Heart left ventricle (tissue), 16 donors: ENCODE data around the gene DCAF17. TPM values are rescaled to one million over a fixed set of nuclear protein-coding genes. Genes with fewer than 3 reads are reported as not detected.

Source experiments
- ATAC-seq, 4 donors: fragments of 200-7000 bp; cut with Tn5 transposase; one replicate each; pipeline ENCODE4 v1.9.1; 2020 to 2022; ENCODE audit warnings: moderate library complexity in 4 of 4, mild to moderate bottlenecking in 3 of 4, moderate number of reproducible peaks in 1 of 4
- DNase-seq, 5 donors: peaks; one replicate each; pipeline ENCODE4 v3.0.0-alpha.2; 2020
- H3K27ac ChIP-seq, 12 donors: fragments of 200-600 bp; sonication (generic) in 4 of 12; one replicate each; pipeline versions ENCODE4 v1.5.0 to v1.8.0; 2016 to 2022; ENCODE audit warnings: mild to moderate bottlenecking in 2 of 12
- H3K27me3 ChIP-seq, 9 donors: fragments of 200-600 bp; sonication (generic) in 2 of 9; one replicate each; pipeline versions ENCODE4 v1.5.1 to v1.8.0; 2016 to 2022; ENCODE audit warnings: mild to moderate bottlenecking in 3 of 9
- H3K36me3 ChIP-seq, 9 donors: fragments of 200-600 bp; sonication (generic) in 2 of 9; one replicate each; pipeline versions ENCODE4 v1.5.0 to v1.8.0; 2018 to 2022; ENCODE audit warnings: mild to moderate bottlenecking in 2 of 9
- H3K4me1 ChIP-seq, 12 donors: fragments of 200-600 bp; sonication (generic) in 4 of 12; one replicate each; pipeline versions ENCODE4 v1.5.0 to v1.8.0; 2016 to 2022; ENCODE audit warnings: mild to moderate bottlenecking in 3 of 12
- H3K4me3 ChIP-seq, 12 donors: fragments of 200-600 bp; sonication (generic) in 4 of 12; one replicate each; pipeline versions ENCODE4 v1.5.0 to v1.8.0; 2017 to 2022; ENCODE audit warnings: mild to moderate bottlenecking in 9 of 12, moderate library complexity in 4 of 12
- H3K9me3 ChIP-seq, 12 donors: fragments of 200-600 bp; sonication (generic) in 4 of 12; one replicate each; pipeline versions ENCODE4 v1.5.0 to v1.8.0; 2016 to 2022; ENCODE audit warnings: mild to moderate bottlenecking in 1 of 12
- CTCF ChIP-seq, 12 donors: fragments of 200-600 bp; sonication (generic) in 4 of 12; IDR thresholded peaks; one replicate each; pipeline versions ENCODE4 v1.5.0 to v1.8.0; 2018 to 2022; ENCODE audit warnings: antibody characterized with exemption in 12 of 12, mild to moderate bottlenecking in 5 of 12
- POLR2A ChIP-seq, 2 donors: fragments of 450-650 bp; IDR thresholded peaks; one replicate each; pipeline ENCODE4 v1.6.1; 2017; ENCODE audit warnings: antibody characterized with exemption in 2 of 2, mild to moderate bottlenecking in 2 of 2, moderate library complexity in 2 of 2
- WGBS, 4 donors: extraction: QIAGEN DNeasy Blood & Tissue Kit in 2 of 4; methylation state at CpG; one replicate each; pipeline versions ENCODE4 v1.1.5 to v1.1.7; 2013 to 2018; 5-methylcytosine and 5-hydroxymethylcytosine counted together
- intact Hi-C, 10 donors: fragments of 100-400 bp; cut with DNase I; formaldehyde crosslinking; loops; one replicate each; pipeline versions ENCODE4 v1.11.1 to v1.14.2; 2022
- polyA plus RNA-seq, 2 donors: library from polyadenylated mRNA; stranded (reverse); fragments of 200-250 nt; gene quantifications; one replicate each; pipeline ENCODE4 v1.2.3, GENCODE V29; 2013
- total RNA-seq, 9 donors: library from RNA; depleted of rRNA in 2 of 9; stranded (reverse); fragments of >200 nt in 2 of 9; fragmentation: NEBNext Ultra II Directional in 3 of 9; extraction: Animal tissue kit (Norgen Biotek cat#: 25700) in 3 of 9; gene quantifications; one replicate each; pipeline versions ENCODE4 v1.1.0 to v1.2.4, GENCODE V29; 2016 to 2023
- donor health status: ischemic (EF 13 %, LVEDD 7.1; RV severe dilation, severe dysfunction).
- donor health status: healthy with polysubstance abuse.
- donor health status: DM: no; HTN: yes; CAD: no.
- donor health status: DM: no; HTN: no; CAD: no.
- donor health status: ischemic (EF 25% LVEDD 6.9; RV normal size, moderate dysfunction).
- donor health status: ischemic (EF 25% LVEDD 5.7; RV mildly dilated, moderate dysfunction).
- donor health status: healthy.
- donor health status: DM: yes; HTN: yes; CAD: no.
- donor health status: ischemic (EF 35%, LVEDD 5.7; RV mildly dilated, moderate dysfunction).
- donor health status: nonischemic (EF 11% LVEDD 7.7; RV severe dilation, severe dysfunction).
- donor health status: DM: yes; HTN: yes; CAD: no.
- donor health status: PGD.
- donor health status: ischemic (EF 29% LVEDD 5.4; RV normal size, mild dysfunction).
- donor health status: nonischemic (EF 23%, LVEDD 6.1; RV moderate dilation, normal function).

The DCAF17 gene
- total and polyA plus RNA-seq, 11 donors = 2.2 to 16.7 (median 7.6) TPM

DNA sequence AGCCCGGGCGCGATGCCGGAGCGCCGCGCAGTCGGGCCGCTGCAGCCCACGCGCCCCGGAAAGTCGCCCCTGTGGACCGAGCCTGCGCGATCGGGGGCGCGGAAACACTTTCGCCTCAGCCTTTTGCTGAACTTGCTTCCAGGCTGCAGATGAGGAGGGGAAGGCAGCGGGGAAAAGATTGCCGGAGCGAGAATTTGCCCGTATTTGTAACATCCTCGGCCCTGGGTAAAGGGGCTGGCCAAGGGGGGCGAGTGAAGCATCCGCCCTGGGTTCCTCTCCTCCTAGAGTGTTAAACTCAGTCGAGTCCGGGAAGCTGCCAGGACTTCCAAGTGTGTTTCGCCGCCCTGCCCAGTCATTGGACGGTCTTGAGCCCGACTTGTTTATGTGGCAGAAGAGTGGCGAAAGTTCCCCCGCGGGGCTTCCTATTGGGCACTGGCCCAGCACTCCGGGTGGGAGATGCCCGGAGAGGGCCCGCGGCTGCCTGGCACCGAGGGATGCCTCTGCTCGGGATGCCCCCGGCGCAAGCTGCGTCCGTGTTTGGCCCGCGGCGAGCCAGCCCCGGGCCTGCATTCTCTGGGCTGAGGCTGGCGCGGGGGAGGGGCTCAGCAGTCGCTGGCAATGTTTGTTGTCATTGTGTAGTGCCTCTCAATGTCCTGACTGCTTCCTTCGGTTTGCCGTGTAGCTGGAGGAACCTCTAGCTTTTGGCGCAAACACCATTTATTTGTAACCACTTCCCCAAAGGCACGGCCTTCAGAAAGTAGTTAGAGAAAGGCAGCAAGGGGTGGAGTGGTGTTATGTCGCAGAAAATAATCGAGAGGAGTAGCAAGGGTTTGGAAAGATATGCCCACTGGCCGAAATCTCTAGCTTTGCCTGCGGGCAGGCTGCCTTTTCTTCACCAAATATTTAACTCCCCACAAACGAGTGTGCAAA, 89.3 kb downstream of the DCAF17 start:
- intact Hi-C loops = loop anchor here in 7 of 10 donors (2.0 to 10.0 kb wide), 4 partner anchors 89 to 164 kb away; partner anchors contain the start of genes DCAF17 (in 7 of the 7), METTL8 (in 6 of the 7) and DYNC1I2 (in 1 of the 7)
- Histone ChIP-seq H3K4me1 (peaks cover 0 to 47% (median 20%) of the 10 kb centered on the region in 12 donors), H3K27me3 (no peaks in the 10 kb centered on the region), H3K4me3 (peak overlapping the region; percentile 78 to 97 (median 86)), H3K27ac (peak overlapping the region; percentile 81 to 95 (median 92)), H3K9me3 (no peaks in the 10 kb centered on the region), H3K36me3 (no peaks in the 10 kb centered on the region)
- TF ChIP-seq POLR2A (IDR thresholded peaks at IDR 0.05) = peak in 1 of 2 donors; percentile 57
- TF ChIP-seq CTCF (IDR thresholded peaks at IDR 0.05) = peak in 1 of 12 donors; percentile 10
- 0 to 1% (median 0%) methylated on average over 30 to 62 of the region's 62 CpGs for WGBS, 4 donors
- peak; percentile 74 to 87 (median 79) for DNase-seq
- ATAC-seq = peak; percentile 72 to 78 (median 76)

- H3K27me3 ChIP-seq = no peaks in the 10 kb centered on the region
- intact Hi-C loops = loop anchor here in 6 of 10 donors (5.0 to 10.0 kb wide), 3 partner anchors 89 to 163 kb away; partner anchors contain the start of genes DCAF17 (in 6 of the 6), METTL8 (in 6 of the 6) and DYNC1I2 (in 1 of the 6)
- no peak for ATAC-seq
Measured at GRCh38 chr2:171524018-171524401, 90.0 kb downstream of the DCAF17 start.

GRCh38 chr2:171529914-171530313, 95.9 kb downstream of the DCAF17 start:
- intact Hi-C loops = loop anchor here in 3 of 10 donors (10.0 kb wide), 1 partner anchor 95 kb away; the partner anchor contains the start of genes DCAF17 (in 3 of the 3) and METTL8 (in 3 of the 3)
- H3K27ac ChIP-seq = no peak overlapping the region
- peaks cover 0 to 41% (median 16%) of the 10 kb centered on the region in 12 donors for H3K4me1 ChIP-seq

More at GRCh38 chr2:171524018-171524401, 90.0 kb downstream of the DCAF17 start:
- H3K36me3 ChIP-seq = no peaks in the 10 kb centered on the region
- TF ChIP-seq CTCF (IDR thresholded peaks at IDR 0.05) = no peak
- no peak for TF ChIP-seq POLR2A (IDR thresholded peaks at IDR 0.05)
- no peaks in the 10 kb centered on the region for H3K9me3 ChIP-seq
- WGBS, 4 donors = 26 to 44% (median 30%) methylated on average over 4 to 6 of the region's 6 CpGs
- DNase-seq = no peak
- H3K27ac ChIP-seq = peak overlapping the region; percentile 81 to 95 (median 92)
- H3K4me3 ChIP-seq = peak overlapping the region; percentile 78 to 97 (median 86)
- peaks cover 0 to 47% (median 20%) of the 10 kb centered on the region in 12 donors for H3K4me1 ChIP-seq

More at GRCh38 chr2:171529914-171530313, 95.9 kb downstream of the DCAF17 start:
- Histone ChIP-seq H3K27me3 (no peaks in the 10 kb centered on the region), H3K4me3 (no peak overlapping the region), H3K9me3 (peaks cover 0 to 4% (median 0%) of the 10 kb centered on the region in 12 donors), H3K36me3 (peaks cover 0 to 8% (median 0%) of the 10 kb centered on the region in 9 donors)
- DNase-seq (no peak), ATAC-seq (no peak)
- no peak for TF ChIP-seq POLR2A (IDR thresholded peaks at IDR 0.05)
- peak in 10 of 12 donors; percentile 12 to 58 (median 38) for TF ChIP-seq CTCF (IDR thresholded peaks at IDR 0.05)
- 92 to 100% (median 95%) methylated on average over 1 of the region's 1 CpG for WGBS, 4 donors
